ENCODE data around the gene RNF4. TPM values are rescaled to one million over a fixed set of nuclear protein-coding genes. Genes with fewer than 3 reads are reported as not detected.

Gene RNF4
- total RNA-seq, 1 donor from 2014 or later: 77.2 TPM

GRCh38 chr4:2437475-2438215 is 31.3 kb upstream of the RNF4 start:
- Histone ChIP-seq H4K20me1 (ENCODE audit: insufficient read depth, low read length) (no peaks in the 10 kb centered on the region), H3K9me3 (ENCODE audit: insufficient read depth, low read depth, low read length) (no peaks in the 10 kb centered on the region), H3K9ac (ENCODE audit: low read length) (no peak overlapping the region), H3K79me2 (ENCODE audit: insufficient read depth, low read length) (no peaks in the 10 kb centered on the region), H2AFZ (ENCODE audit: low read depth, low read length) (no peak overlapping the region), H3K27ac (ENCODE audit: low read depth, low read length) (no peak overlapping the region), H3K4me2 (ENCODE audit: low read length) (no peak overlapping the region), H3K27me3 (ENCODE audit: insufficient read depth, low read length) (no peaks in the 10 kb centered on the region), H3K4me1 (ENCODE audit: insufficient read depth, low read length) (no peaks in the 10 kb centered on the region), H3K36me3 (ENCODE audit: insufficient read depth, low read length) (no peaks in the 10 kb centered on the region), H3K4me3 (ENCODE audit: insufficient read depth, low read depth, low read length) (no peak overlapping the region)
- no peaks in the 10 kb centered on the region for H3K36me3 Mint-ChIP-seq (ENCODE audit: low read depth, unreplicated experiment)
- TF ChIP-seq CTCF (IDR thresholded peaks at IDR 0.05; ENCODE audit: insufficient read depth, low read depth, low read length) (no peak), EZH2 (IDR thresholded peaks at IDR 0.05; ENCODE audit: insufficient read depth, low read length) (no peak)
- FAIRE-seq (no peak), DNase-seq (ENCODE audit: low read depth) (no peak)
- H3K4me1 Mint-ChIP-seq (ENCODE audit: low read depth, unreplicated experiment): peaks cover 2% of the 10 kb centered on the region
- no peak overlapping the region for H3K4me3 Mint-ChIP-seq (ENCODE audit: unreplicated experiment)
- peaks cover 36% of the 10 kb centered on the region for H3K27me3 Mint-ChIP-seq (ENCODE audit: low read depth, unreplicated experiment)
- no peaks in the 10 kb centered on the region for H3K9me3 Mint-ChIP-seq (ENCODE audit: unreplicated experiment)
- no peak overlapping the region for H3K27ac Mint-ChIP-seq (ENCODE audit: unreplicated experiment)

GRCh38 chr4:2438822-2439718 is 29.8 kb upstream of the RNF4 start:
- TF ChIP-seq EZH2 (IDR thresholded peaks at IDR 0.05; ENCODE audit: insufficient read depth, low read length) (no peak), CTCF (IDR thresholded peaks at IDR 0.05; ENCODE audit: insufficient read depth, low read depth, low read length) (no peak)
- no peak overlapping the region for H3K9ac ChIP-seq (ENCODE audit: low read length)
- DNase-seq (ENCODE audit: low read depth): no peak
- no peak overlapping the region for H3K4me3 Mint-ChIP-seq (ENCODE audit: unreplicated experiment)
- H3K27ac ChIP-seq (ENCODE audit: low read depth, low read length): no peak overlapping the region
- H3K36me3 Mint-ChIP-seq (ENCODE audit: low read depth, unreplicated experiment): no peaks in the 10 kb centered on the region
- H3K9me3 ChIP-seq (ENCODE audit: insufficient read depth, low read depth, low read length): no peaks in the 10 kb centered on the region
- H3K4me3 ChIP-seq (ENCODE audit: insufficient read depth, low read depth, low read length): no peak overlapping the region
- H3K27ac Mint-ChIP-seq (ENCODE audit: unreplicated experiment): no peak overlapping the region
- H2AFZ ChIP-seq (ENCODE audit: low read depth, low read length): no peak overlapping the region
- H3K36me3 ChIP-seq (ENCODE audit: insufficient read depth, low read length): no peaks in the 10 kb centered on the region
- H3K79me2 ChIP-seq (ENCODE audit: insufficient read depth, low read length): no peaks in the 10 kb centered on the region
- no peak overlapping the region for H3K4me2 ChIP-seq (ENCODE audit: low read length)
- no peaks in the 10 kb centered on the region for H3K4me1 ChIP-seq (ENCODE audit: insufficient read depth, low read length)
- peaks cover 31% of the 10 kb centered on the region for H3K27me3 Mint-ChIP-seq (ENCODE audit: low read depth, unreplicated experiment)
- no peaks in the 10 kb centered on the region for H3K4me1 Mint-ChIP-seq (ENCODE audit: low read depth, unreplicated experiment)
- no peaks in the 10 kb centered on the region for H3K9me3 Mint-ChIP-seq (ENCODE audit: unreplicated experiment)
- H4K20me1 ChIP-seq (ENCODE audit: insufficient read depth, low read length): no peaks in the 10 kb centered on the region
- H3K27me3 ChIP-seq (ENCODE audit: insufficient read depth, low read length): no peaks in the 10 kb centered on the region
- no peak for FAIRE-seq
